Breast epithelium (tissue), 3 donors: ENCODE results near the gene TNNC2.

ENCODE experiments used
- POLR2A ChIP-seq: fragments of 450-650 bp; IDR thresholded peaks from one replicate; pipeline ENCODE4 v1.6.1; 2016; ENCODE audit warnings: antibody characterized with exemption, mild to moderate bottlenecking, moderate library complexity
- TF ChIP-seq, protein P1 (sequence below), 3 donors: fragments of 450-650 bp; IDR thresholded peaks; one replicate each; pipeline ENCODE4 v1.5.1; 2016 to 2017; ENCODE audit warnings: antibody characterized with exemption in 3 of 3, mild to moderate bottlenecking in 3 of 3, moderate library complexity in 3 of 3

- TF ChIP-seq, protein P1, sequence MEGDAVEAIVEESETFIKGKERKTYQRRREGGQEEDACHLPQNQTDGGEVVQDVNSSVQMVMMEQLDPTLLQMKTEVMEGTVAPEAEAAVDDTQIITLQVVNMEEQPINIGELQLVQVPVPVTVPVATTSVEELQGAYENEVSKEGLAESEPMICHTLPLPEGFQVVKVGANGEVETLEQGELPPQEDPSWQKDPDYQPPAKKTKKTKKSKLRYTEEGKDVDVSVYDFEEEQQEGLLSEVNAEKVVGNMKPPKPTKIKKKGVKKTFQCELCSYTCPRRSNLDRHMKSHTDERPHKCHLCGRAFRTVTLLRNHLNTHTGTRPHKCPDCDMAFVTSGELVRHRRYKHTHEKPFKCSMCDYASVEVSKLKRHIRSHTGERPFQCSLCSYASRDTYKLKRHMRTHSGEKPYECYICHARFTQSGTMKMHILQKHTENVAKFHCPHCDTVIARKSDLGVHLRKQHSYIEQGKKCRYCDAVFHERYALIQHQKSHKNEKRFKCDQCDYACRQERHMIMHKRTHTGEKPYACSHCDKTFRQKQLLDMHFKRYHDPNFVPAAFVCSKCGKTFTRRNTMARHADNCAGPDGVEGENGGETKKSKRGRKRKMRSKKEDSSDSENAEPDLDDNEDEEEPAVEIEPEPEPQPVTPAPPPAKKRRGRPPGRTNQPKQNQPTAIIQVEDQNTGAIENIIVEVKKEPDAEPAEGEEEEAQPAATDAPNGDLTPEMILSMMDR (IDR thresholded peaks at IDR 0.05) = no peak
- TF ChIP-seq POLR2A = no peak
Observed at GRCh38 chr20:45780159-45780558, 47.0 kb downstream of the TNNC2 start.
